ENCODE measurements around the gene NEDD9. TPM values are rescaled to one million over a fixed set of nuclear protein-coding genes. Genes with fewer than 3 reads are reported as not detected.
A peak's percentile ranks its signal among the peaks of the same experiment; 100 is the strongest.

NEDD9 gene
- total and polyA plus RNA-seq, 2 experiments from 2014 or later: 4.4 to 13.0 TPM

DNA sequence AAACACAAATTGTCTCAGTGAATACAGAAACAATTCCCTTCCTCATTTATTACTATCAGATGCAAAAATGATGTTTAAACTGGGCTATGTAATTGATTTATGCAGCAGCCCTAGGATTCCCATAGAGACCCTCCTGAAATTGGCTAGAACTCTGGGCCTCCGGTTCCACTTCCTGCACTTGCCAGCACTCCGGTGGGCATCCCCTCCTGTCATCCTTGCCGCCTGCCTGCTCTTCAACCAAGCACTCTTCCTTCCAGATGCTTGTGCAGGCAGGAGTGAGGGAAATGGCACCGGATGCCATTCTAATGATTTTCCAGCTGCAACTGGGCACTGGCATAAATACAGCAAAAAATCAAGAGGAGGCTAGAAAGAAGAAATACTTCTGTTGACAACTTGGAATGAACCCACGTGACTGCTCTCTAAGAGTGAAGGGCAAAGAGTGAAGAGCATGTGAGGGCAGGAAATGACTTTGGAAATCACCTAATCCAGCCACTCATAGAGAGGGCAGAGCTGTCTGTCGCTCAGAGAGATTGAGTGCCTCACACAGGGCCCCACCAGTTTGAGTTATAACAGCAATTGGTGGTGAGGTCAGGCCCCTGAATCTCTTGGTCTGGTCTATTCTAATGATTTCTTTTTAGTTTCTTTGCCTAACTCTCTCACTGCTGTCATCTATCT lies 3.7 kb upstream of the NEDD9 start:
- H3K9me3 Mint-ChIP-seq: no peaks in the 10 kb centered on the region
- peaks cover 21% of the 10 kb centered on the region for H3K4me1 ChIP-seq (ENCODE audit: insufficient read depth)
- H3K79me2 ChIP-seq (replicated peaks; ENCODE audit: insufficient read depth): peaks cover 3% of the 10 kb centered on the region; the same call in 1 of the 2 replicates
- H3K9me2 ChIP-seq (ENCODE audit: insufficient read depth): no peaks in the 10 kb centered on the region
- H2AFZ ChIP-seq: no peak overlapping the region
- ATAC-seq: no peak
- no peak overlapping the region for H3K27ac ChIP-seq (ENCODE audit: low read depth)
- H3K36me3 Mint-ChIP-seq (ENCODE audit: low read depth): no peaks in the 10 kb centered on the region
- DNase-seq (ENCODE audit: low spot score): no peak
- no peak overlapping the region for H3K4me3 Mint-ChIP-seq
- no peaks in the 10 kb centered on the region for H3K36me3 ChIP-seq (ENCODE audit: insufficient read depth)
- no peaks in the 10 kb centered on the region for H3K27me3 ChIP-seq (ENCODE audit: insufficient read depth)
- H3F3A ChIP-seq (replicated peaks; ENCODE audit: low read depth): no peaks in the 10 kb centered on the region
- no peak overlapping the region for H3K4me2 ChIP-seq
- no peak overlapping the region for H3K4me3 ChIP-seq
- peaks cover 24% of the 10 kb centered on the region for H3K4me1 Mint-ChIP-seq
- H3K27ac Mint-ChIP-seq: peak overlapping the region; percentile 28; the same call in 1 of the 2 replicates
- H3K27me3 Mint-ChIP-seq (ENCODE audit: insufficient read depth, low read depth, poor library complexity): peaks cover 7% of the 10 kb centered on the region
- no peak for TF ChIP-seq JUNB (IDR thresholded peaks at IDR 0.05; ENCODE audit: unreplicated experiment)
- TF ChIP-seq, protein P1, sequence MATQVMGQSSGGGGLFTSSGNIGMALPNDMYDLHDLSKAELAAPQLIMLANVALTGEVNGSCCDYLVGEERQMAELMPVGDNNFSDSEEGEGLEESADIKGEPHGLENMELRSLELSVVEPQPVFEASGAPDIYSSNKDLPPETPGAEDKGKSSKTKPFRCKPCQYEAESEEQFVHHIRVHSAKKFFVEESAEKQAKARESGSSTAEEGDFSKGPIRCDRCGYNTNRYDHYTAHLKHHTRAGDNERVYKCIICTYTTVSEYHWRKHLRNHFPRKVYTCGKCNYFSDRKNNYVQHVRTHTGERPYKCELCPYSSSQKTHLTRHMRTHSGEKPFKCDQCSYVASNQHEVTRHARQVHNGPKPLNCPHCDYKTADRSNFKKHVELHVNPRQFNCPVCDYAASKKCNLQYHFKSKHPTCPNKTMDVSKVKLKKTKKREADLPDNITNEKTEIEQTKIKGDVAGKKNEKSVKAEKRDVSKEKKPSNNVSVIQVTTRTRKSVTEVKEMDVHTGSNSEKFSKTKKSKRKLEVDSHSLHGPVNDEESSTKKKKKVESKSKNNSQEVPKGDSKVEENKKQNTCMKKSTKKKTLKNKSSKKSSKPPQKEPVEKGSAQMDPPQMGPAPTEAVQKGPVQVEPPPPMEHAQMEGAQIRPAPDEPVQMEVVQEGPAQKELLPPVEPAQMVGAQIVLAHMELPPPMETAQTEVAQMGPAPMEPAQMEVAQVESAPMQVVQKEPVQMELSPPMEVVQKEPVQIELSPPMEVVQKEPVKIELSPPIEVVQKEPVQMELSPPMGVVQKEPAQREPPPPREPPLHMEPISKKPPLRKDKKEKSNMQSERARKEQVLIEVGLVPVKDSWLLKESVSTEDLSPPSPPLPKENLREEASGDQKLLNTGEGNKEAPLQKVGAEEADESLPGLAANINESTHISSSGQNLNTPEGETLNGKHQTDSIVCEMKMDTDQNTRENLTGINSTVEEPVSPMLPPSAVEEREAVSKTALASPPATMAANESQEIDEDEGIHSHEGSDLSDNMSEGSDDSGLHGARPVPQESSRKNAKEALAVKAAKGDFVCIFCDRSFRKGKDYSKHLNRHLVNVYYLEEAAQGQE (IDR thresholded peaks at IDR 0.05; ENCODE audit: unreplicated experiment): no peak
- TF ChIP-seq STAT1 (IDR thresholded peaks at IDR 0.05; ENCODE audit: unreplicated experiment): no peak
- TF ChIP-seq NANOG (IDR thresholded peaks at IDR 0.05; ENCODE audit: borderline replicate concordance): no peak
- no peak for TF ChIP-seq ZNF114 (CRISPR knock-in tag; IDR thresholded peaks at IDR 0.05)
- no peak for TF ChIP-seq POLR2AphosphoS5 (IDR thresholded peaks at IDR 0.05; ENCODE audit: low read depth)
- no peak for TF ChIP-seq CTCF (conservative IDR thresholded peaks at IDR 0.05; ENCODE audit: low read depth in 2 of 2)
- TF ChIP-seq, protein P2, sequence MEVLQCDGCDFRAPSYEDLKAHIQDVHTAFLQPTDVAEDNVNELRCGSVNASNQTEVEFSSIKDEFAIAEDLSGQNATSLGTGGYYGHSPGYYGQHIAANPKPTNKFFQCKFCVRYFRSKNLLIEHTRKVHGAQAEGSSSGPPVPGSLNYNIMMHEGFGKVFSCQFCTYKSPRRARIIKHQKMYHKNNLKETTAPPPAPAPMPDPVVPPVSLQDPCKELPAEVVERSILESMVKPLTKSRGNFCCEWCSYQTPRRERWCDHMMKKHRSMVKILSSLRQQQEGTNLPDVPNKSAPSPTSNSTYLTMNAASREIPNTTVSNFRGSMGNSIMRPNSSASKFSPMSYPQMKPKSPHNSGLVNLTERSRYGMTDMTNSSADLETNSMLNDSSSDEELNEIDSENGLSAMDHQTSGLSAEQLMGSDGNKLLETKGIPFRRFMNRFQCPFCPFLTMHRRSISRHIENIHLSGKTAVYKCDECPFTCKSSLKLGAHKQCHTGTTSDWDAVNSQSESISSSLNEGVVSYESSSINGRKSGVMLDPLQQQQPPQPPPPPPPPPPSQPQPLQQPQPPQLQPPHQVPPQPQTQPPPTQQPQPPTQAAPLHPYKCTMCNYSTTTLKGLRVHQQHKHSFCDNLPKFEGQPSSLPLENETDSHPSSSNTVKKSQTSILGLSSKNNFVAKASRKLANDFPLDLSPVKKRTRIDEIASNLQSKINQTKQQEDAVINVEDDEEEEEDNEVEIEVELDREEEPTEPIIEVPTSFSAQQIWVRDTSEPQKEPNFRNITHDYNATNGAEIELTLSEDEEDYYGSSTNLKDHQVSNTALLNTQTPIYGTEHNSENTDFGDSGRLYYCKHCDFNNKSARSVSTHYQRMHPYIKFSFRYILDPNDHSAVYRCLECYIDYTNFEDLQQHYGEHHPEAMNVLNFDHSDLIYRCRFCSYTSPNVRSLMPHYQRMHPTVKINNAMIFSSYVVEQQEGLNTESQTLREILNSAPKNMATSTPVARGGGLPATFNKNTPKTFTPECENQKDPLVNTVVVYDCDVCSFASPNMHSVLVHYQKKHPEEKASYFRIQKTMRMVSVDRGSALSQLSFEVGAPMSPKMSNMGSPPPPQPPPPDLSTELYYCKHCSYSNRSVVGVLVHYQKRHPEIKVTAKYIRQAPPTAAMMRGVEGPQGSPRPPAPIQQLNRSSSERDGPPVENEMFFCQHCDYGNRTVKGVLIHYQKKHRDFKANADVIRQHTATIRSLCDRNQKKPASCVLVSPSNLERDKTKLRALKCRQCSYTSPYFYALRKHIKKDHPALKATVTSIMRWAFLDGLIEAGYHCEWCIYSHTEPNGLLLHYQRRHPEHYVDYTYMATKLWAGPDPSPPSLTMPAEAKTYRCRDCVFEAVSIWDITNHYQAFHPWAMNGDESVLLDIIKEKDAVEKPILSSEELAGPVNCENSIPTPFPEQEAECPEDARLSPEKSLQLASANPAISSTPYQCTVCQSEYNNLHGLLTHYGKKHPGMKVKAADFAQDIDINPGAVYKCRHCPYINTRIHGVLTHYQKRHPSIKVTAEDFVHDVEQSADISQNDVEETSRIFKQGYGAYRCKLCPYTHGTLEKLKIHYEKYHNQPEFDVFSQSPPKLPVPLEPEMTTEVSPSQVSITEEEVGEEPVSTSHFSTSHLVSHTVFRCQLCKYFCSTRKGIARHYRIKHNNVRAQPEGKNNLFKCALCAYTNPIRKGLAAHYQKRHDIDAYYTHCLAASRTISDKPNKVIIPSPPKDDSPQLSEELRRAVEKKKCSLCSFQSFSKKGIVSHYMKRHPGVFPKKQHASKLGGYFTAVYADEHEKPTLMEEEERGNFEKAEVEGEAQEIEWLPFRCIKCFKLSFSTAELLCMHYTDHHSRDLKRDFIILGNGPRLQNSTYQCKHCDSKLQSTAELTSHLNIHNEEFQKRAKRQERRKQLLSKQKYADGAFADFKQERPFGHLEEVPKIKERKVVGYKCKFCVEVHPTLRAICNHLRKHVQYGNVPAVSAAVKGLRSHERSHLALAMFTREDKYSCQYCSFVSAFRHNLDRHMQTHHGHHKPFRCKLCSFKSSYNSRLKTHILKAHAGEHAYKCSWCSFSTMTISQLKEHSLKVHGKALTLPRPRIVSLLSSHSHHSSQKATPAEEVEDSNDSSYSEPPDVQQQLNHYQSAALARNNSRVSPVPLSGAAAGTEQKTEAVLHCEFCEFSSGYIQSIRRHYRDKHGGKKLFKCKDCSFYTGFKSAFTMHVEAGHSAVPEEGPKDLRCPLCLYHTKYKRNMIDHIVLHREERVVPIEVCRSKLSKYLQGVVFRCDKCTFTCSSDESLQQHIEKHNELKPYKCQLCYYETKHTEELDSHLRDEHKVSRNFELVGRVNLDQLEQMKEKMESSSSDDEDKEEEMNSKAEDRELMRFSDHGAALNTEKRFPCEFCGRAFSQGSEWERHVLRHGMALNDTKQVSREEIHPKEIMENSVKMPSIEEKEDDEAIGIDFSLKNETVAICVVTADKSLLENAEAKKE (CRISPR knock-in tag; IDR thresholded peaks at IDR 0.05): no peak
- TF ChIP-seq ZNF331 (CRISPR knock-in tag; IDR thresholded peaks at IDR 0.05; ENCODE audit: low read depth): no peak
- TF ChIP-seq CREB1 (CRISPR knock-in tag; IDR thresholded peaks at IDR 0.05; ENCODE audit: low read depth): no peak
- no peak for TF ChIP-seq EZH2 (IDR thresholded peaks at IDR 0.05; ENCODE audit: low read depth, unreplicated experiment)
- TF ChIP-seq EZH2phosphoT487 (IDR thresholded peaks at IDR 0.05; ENCODE audit: unreplicated experiment): no peak
- no peak for TF ChIP-seq ETS1 (IDR thresholded peaks at IDR 0.05)
- no peaks in the 10 kb centered on the region for H4K20me1 ChIP-seq (replicated peaks; ENCODE audit: insufficient read depth)

All from GM23338 (cell line).